DOHH2 (cell line): ENCODE measurements around the gene DPP6.

ENCODE experiments used
- H3F3A ChIP-seq: fragments of 200-600 bp; sonication (generic), shearing (Covaris generic); 2 replicates; pipeline ENCODE4 v1.6.0; 2016; ENCODE audit warnings: antibody characterized with exemption, mild to moderate bottlenecking; ENCODE audit not compliant: control insufficient read depth, insufficient read depth
- H3K27ac ChIP-seq: fragments of 200-600 bp; sonication (generic); 2 replicates; pipeline ENCODE4 v1.5.1; 2014; ENCODE audit warnings: low read depth, mild to moderate bottlenecking, low read length, moderate library complexity
- H3K27me3 ChIP-seq: fragments of 200-600 bp; sonication (generic); 2 replicates; pipeline ENCODE4 v1.6.1; 2014; ENCODE audit warnings: mild to moderate bottlenecking, low read length, mixed read lengths; ENCODE audit not compliant: control insufficient read depth
- H3K36me3 ChIP-seq: fragments of 200-600 bp; sonication (generic); 2 replicates; pipeline ENCODE4 v1.6.1; 2014; ENCODE audit warnings: mild to moderate bottlenecking, low read length, moderate library complexity, mixed read lengths; ENCODE audit not compliant: control insufficient read depth
- H3K4me1 ChIP-seq: fragments of 200-600 bp; sonication (generic); 2 replicates; pipeline ENCODE4 v1.6.1; 2014; ENCODE audit warnings: mild to moderate bottlenecking, low read length, mixed read lengths; ENCODE audit not compliant: control insufficient read depth
- H3K4me2 ChIP-seq: fragments of 200-600 bp; sonication (generic); 2 replicates; pipeline ENCODE4 v1.6.0; 2014; ENCODE audit warnings: mild to moderate bottlenecking, low read length, moderate library complexity
- H3K4me3 ChIP-seq: fragments of 200-600 bp; sonication (generic); 2 replicates; pipeline ENCODE4 v1.5.1; 2014; ENCODE audit warnings: mild to moderate bottlenecking, low read length, mixed read lengths
- H3K79me2 ChIP-seq: fragments of 200-600 bp; sonication (generic); 2 replicates; pipeline ENCODE4 v1.6.1; 2014; ENCODE audit warnings: mild to moderate bottlenecking, low read length, mixed read lengths; ENCODE audit not compliant: control insufficient read depth
- H3K9me2 ChIP-seq: fragments of 200-600 bp; sonication (generic); replicated peaks from 2 replicates; pipeline ENCODE4 v1.6.1; 2014; ENCODE audit warnings: mild to moderate bottlenecking, low read length, mixed read lengths; ENCODE audit not compliant: control insufficient read depth
- H3K9me3 ChIP-seq: fragments of 200-600 bp; sonication (generic); 2 replicates; pipeline ENCODE4 v1.6.1; 2014; ENCODE audit warnings: antibody characterized with exemption, low read length, mixed read lengths; ENCODE audit not compliant: control insufficient read depth, insufficient read depth
- H4K20me1 ChIP-seq: fragments of 200-600 bp; sonication (generic); 2 replicates; pipeline ENCODE4 v1.6.0; 2014; ENCODE audit warnings: low read depth, mild to moderate bottlenecking, antibody characterized with exemption, low read length, moderate library complexity; ENCODE audit not compliant: control insufficient read depth, insufficient read depth
- CTCF ChIP-seq: fragments of 200-600 bp; sonication (generic); IDR thresholded peaks from one replicate; pipeline ENCODE4 v1.5.1; 2014; ENCODE audit warnings: antibody characterized with exemption, mild to moderate bottlenecking, low read depth, low read length; ENCODE audit not compliant: poor library complexity, severe bottlenecking
- EZH2phosphoT487 ChIP-seq: fragments of 200-600 bp; sonication (generic); IDR thresholded peaks from 2 replicates; pipeline ENCODE4 v1.6.1; 2017; ENCODE audit warnings: borderline replicate concordance, mild to moderate bottlenecking, antibody characterized with exemption, low read length, moderate library complexity, mixed read lengths

Gene DPP6

DNA sequence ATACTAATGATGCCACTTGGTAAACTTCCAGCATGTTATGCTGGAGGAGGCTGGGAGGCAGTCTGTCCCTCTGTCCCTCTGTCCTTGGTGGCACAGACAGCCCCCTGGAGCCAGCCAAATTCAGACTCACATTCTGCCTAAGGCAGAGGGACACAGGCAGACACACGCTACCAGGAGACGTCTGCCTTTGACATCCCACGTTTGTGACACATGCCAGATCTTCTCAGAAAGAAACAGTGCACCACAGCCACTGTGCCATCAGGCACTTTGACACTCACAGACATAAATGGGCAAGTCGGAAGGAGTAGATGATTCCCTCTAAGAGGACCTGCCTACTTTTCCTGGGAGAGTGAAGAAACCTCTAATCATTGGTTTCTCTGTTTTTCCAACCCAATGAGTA, 467.0 kb downstream of the DPP6 start:
- TF ChIP-seq CTCF (no peak), EZH2phosphoT487 (no peak)

DNA sequence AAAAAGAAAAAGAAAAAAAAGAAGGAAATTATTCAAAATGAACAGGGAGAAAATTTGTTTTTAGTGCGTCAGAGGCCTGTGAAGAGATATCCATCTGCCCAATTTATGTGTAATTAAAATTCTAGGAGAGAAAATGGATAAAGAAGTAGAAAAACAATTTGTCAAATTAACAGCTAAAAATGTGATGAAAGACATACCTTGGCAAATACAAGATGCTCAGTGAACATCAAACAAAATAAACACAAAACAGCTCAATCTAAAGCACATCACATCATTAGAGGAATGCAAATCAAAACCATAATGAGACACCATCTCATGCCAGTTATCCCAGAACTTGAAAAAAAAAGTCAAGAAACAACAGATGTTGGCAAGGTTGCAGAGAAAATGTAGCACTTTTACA, 477.9 kb downstream of the DPP6 start:
- Histone ChIP-seq H3K36me3 (no peaks in the 10 kb centered on the region), H3K79me2 (no peaks in the 10 kb centered on the region), H3K27ac (no peak overlapping the region), H3K4me2 (no peak overlapping the region), H3K4me1 (no peaks in the 10 kb centered on the region), H3K9me2 (no peaks in the 10 kb centered on the region; the same call in 1 of the 2 replicates), H3K27me3 (no peaks in the 10 kb centered on the region), H4K20me1 (no peaks in the 10 kb centered on the region), H3F3A (no peaks in the 10 kb centered on the region), H3K9me3 (no peaks in the 10 kb centered on the region), H3K4me3 (no peak overlapping the region)
- no peak for TF ChIP-seq CTCF
- no peak for TF ChIP-seq EZH2phosphoT487

More for the DNA sequence above, 467.0 kb downstream of the DPP6 start:
- Histone ChIP-seq H3K4me1 (no peaks in the 10 kb centered on the region), H3K9me3 (no peaks in the 10 kb centered on the region), H3K4me3 (no peak overlapping the region), H3K79me2 (no peaks in the 10 kb centered on the region), H3K27me3 (no peaks in the 10 kb centered on the region), H3K9me2 (no peaks in the 10 kb centered on the region), H3K4me2 (no peak overlapping the region), H3F3A (no peaks in the 10 kb centered on the region), H3K27ac (no peak overlapping the region), H3K36me3 (no peaks in the 10 kb centered on the region), H4K20me1 (no peaks in the 10 kb centered on the region)

DNA sequence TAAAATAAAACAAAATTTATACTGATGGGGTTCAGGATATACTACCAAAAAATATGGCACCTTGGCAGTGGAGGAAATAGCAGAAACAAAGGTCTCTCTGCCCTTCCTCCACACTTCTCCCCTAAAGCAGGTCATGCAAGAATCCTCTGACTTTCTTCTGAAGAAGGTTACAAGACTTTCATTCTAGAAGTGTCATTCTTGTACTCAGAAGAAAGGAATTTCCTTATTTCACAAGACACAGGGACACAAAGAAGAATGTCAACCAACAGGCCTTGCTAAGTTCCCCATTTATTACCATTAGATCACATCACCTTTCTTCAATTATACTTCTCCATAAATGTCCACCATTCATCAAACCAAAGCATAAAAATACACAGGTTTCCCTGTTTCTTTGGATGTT, 480.6 kb downstream of the DPP6 start:
- Histone ChIP-seq H3K4me1 (no peaks in the 10 kb centered on the region), H3K79me2 (no peaks in the 10 kb centered on the region), H3K27ac (no peak overlapping the region), H3K4me2 (no peak overlapping the region), H3K9me3 (no peaks in the 10 kb centered on the region), H3F3A (no peaks in the 10 kb centered on the region), H4K20me1 (no peaks in the 10 kb centered on the region), H3K27me3 (no peaks in the 10 kb centered on the region), H3K9me2 (no peaks in the 10 kb centered on the region), H3K36me3 (no peaks in the 10 kb centered on the region), H3K4me3 (no peak overlapping the region)
- TF ChIP-seq EZH2phosphoT487 = no peak
- no peak for TF ChIP-seq CTCF

GRCh38 chr7:154540596-154540995, 488.4 kb downstream of the DPP6 start:
- H3K27me3 ChIP-seq = no peaks in the 10 kb centered on the region
- no peaks in the 10 kb centered on the region for H4K20me1 ChIP-seq
- H3K79me2 ChIP-seq = no peaks in the 10 kb centered on the region
- H3K4me1 ChIP-seq = no peaks in the 10 kb centered on the region
- H3K9me2 ChIP-seq = no peaks in the 10 kb centered on the region
- H3K9me3 ChIP-seq = no peaks in the 10 kb centered on the region
- no peak overlapping the region for H3K4me3 ChIP-seq
- H3K4me2 ChIP-seq = no peak overlapping the region
- H3K36me3 ChIP-seq = no peaks in the 10 kb centered on the region
- H3K27ac ChIP-seq = no peak overlapping the region
- H3F3A ChIP-seq = no peaks in the 10 kb centered on the region
- TF ChIP-seq EZH2phosphoT487 = no peak
- no peak for TF ChIP-seq CTCF
